Sigmoid colon (tissue), 7 donors: Measurements from ENCODE around the gene ZBTB24. TPM values are rescaled to one million over a fixed set of nuclear protein-coding genes. Genes with fewer than 3 reads are reported as not detected.
"Not testable (repeated sequence)": the region's sequence is repeated elsewhere in the genome, so short reads cannot be mapped to it uniquely, and the experiment has no call there.

Source experiments
- DNase-seq: peaks from one replicate; pipeline ENCODE4 v3.0.0-alpha.2; 2019
- H3K27ac ChIP-seq, 4 donors: fragments of 200-600 bp; sonication (generic); one replicate each; pipeline ENCODE4 v1.5.1; 2016 to 2019; ENCODE audit warnings: mild to moderate bottlenecking in 1 of 4
- H3K27me3 ChIP-seq, 3 donors: fragments of 200-600 bp; sonication (generic); one replicate each; pipeline ENCODE4 v1.5.1; 2019; ENCODE audit warnings: mild to moderate bottlenecking in 1 of 3
- H3K36me3 ChIP-seq, 4 donors: fragments of 200-600 bp; sonication (generic); one replicate each; pipeline ENCODE4 v1.5.1; 2016 to 2019
- H3K4me1 ChIP-seq, 4 donors: fragments of 200-600 bp; sonication (generic); one replicate each; pipeline ENCODE4 v1.5.1; 2017 to 2019
- H3K4me3 ChIP-seq, 4 donors: fragments of 200-600 bp; sonication (generic); one replicate each; pipeline ENCODE4 v1.5.1; 2017 to 2019; ENCODE audit warnings: mild to moderate bottlenecking in 2 of 4, moderate library complexity in 1 of 4
- H3K9me3 ChIP-seq, 4 donors: fragments of 200-600 bp in 3 of 4; sonication (generic) in 3 of 4; one replicate each; pipeline versions ENCODE4 v1.5.1 to v1.6.1; 2013 to 2019
- EP300 ChIP-seq, 4 donors: sonication (generic); formaldehyde crosslinking; IDR thresholded peaks; one replicate each; pipeline ENCODE4 v1.6.1; 2017; ENCODE audit warnings: antibody characterized with exemption in 4 of 4
- POLR2A ChIP-seq, 2 donors: fragments of 450-650 bp; IDR thresholded peaks; one replicate each; pipeline ENCODE4 v1.6.1; 2016; ENCODE audit warnings: antibody characterized with exemption in 2 of 2, mild to moderate bottlenecking in 2 of 2, moderate library complexity in 2 of 2
- POLR2AphosphoS5 ChIP-seq, 4 donors: sonication (generic); formaldehyde crosslinking; IDR thresholded peaks; one replicate each; pipeline ENCODE4 v1.6.1; 2017; ENCODE audit warnings: antibody characterized with exemption in 4 of 4
- WGBS, 2 donors: extraction: QIAGEN DNeasy Blood & Tissue Kit; methylation state at CpG; one replicate each; pipeline ENCODE4 v1.1.7; 2013; 5-methylcytosine and 5-hydroxymethylcytosine counted together
- intact Hi-C: fragments of 100-400 bp; cut with DNase I; formaldehyde crosslinking; loops from one replicate; pipeline ENCODE4 v1.15.1; 2023
- polyA plus RNA-seq, 3 donors: library from polyadenylated mRNA; stranded (reverse); fragments of 200-250 nt; gene quantifications; one replicate each; pipeline ENCODE4 v1.2.3, GENCODE V29; 2013
- total RNA-seq, 4 donors: library from RNA; depleted of rRNA; stranded (reverse); fragments of >200 nt; gene quantifications; one replicate each; pipeline ENCODE4 v1.1.0, GENCODE V29; 2016
- TF ChIP-seq, protein P1 (sequence below), 4 experiments: fragments of 450-650 bp in 3 of 4; fragments of 200-600 bp in 1 of 4; IDR thresholded peaks; one replicate each; pipeline ENCODE4 v1.5.1; 2016 to 2019; ENCODE audit warnings: antibody characterized with exemption in 4 of 4, mild to moderate bottlenecking in 3 of 4, moderate library complexity in 2 of 4
- donor health status: healthy with polysubstance abuse.
- donor health status: Bipolar disorder and iron deficiency.
- donor health status: healthy.

ZBTB24 gene
- total and polyA plus RNA-seq, 7 donors, result 2.1 to 8.2 (median 5.1) TPM

DNA sequence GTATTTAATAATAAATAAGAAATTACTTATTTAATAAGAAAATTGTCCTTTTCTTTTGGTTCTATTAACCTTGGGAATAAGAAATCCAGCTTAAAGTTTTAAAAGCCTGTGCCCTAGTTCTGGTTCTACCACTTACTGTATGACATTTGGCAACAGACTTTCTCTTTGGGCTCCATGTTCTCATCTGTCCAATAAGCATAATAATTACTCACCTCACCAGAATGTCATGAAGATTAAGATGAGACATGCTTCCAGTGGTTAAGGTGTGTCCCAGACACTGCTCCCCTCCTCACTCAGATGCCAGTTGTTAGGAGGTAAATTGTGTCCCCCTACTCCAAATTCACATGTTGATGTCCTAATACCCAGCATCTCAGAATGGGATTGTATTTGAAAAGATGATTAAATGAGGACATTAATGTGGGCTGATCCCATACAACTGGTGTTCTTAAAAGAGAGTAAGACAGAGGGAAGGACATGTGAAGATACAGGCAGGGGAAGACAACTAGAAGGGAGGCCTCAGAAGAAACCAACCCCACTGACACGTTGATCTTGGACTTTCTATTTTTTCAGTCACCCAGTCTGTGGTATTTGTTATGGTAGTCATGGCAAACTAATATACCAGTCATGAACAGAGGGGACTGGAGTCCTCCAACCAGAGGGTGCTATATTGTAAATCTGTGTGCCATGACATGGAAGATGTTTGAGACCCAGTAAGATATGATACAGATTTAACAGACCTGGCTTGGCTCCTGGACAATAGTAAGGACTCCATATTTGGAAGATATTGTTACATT lies 21.1 kb downstream of the ZBTB24 start:
- TF ChIP-seq POLR2AphosphoS5 (IDR thresholded peaks at IDR 0.05), result no peak
- TF ChIP-seq, protein P1, sequence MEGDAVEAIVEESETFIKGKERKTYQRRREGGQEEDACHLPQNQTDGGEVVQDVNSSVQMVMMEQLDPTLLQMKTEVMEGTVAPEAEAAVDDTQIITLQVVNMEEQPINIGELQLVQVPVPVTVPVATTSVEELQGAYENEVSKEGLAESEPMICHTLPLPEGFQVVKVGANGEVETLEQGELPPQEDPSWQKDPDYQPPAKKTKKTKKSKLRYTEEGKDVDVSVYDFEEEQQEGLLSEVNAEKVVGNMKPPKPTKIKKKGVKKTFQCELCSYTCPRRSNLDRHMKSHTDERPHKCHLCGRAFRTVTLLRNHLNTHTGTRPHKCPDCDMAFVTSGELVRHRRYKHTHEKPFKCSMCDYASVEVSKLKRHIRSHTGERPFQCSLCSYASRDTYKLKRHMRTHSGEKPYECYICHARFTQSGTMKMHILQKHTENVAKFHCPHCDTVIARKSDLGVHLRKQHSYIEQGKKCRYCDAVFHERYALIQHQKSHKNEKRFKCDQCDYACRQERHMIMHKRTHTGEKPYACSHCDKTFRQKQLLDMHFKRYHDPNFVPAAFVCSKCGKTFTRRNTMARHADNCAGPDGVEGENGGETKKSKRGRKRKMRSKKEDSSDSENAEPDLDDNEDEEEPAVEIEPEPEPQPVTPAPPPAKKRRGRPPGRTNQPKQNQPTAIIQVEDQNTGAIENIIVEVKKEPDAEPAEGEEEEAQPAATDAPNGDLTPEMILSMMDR (IDR thresholded peaks at IDR 0.05), result no peak
- no peaks in the 10 kb centered on the region for H3K9me3 ChIP-seq
- no peaks in the 10 kb centered on the region for H3K27me3 ChIP-seq
- WGBS, 2 donors, result 80 to 82% methylated on average over 1 of the region's 1 CpG
- intact Hi-C loops, result no loop called here
- no peak overlapping the region for H3K27ac ChIP-seq
- H3K4me3 ChIP-seq, result no peak overlapping the region
- no peak for DNase-seq
- peaks cover 6 to 57% (median 15%) of the 10 kb centered on the region in 4 donors for H3K36me3 ChIP-seq
- peaks cover 0 to under 1% (median 0%) of the 10 kb centered on the region in 4 donors for H3K4me1 ChIP-seq

DNA sequence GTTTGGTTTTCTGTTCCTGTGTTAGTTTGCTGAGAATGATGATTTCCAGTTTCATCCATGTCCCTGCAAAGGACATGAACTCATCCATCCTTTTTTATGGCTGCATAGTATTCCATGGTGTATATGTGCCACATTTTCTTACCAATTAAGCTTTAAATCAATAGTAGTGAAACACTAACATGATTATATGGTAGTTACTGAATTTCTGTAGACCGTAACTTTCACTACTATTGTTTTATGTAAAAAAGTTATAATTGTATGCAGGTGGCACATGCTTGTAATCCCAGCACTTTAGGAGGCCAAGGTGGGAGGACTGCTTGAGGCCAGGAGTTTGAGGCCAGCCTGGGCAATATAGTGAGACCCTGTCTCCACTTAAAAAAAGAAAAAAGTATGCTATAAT lies 21.8 kb downstream of the ZBTB24 start:
- H3K27ac ChIP-seq, H3K4me3 ChIP-seq, H3K4me1 ChIP-seq, H3K9me3 ChIP-seq, H3K27me3 ChIP-seq, DNase-seq, intact Hi-C loops: not testable (repeated sequence)
- peaks cover 6 to 50% (median 12%) of the 10 kb centered on the region in 4 donors for H3K36me3 ChIP-seq
- WGBS, 2 donors, result 97 to 99% methylated on average over 1 of the region's 1 CpG

DNA sequence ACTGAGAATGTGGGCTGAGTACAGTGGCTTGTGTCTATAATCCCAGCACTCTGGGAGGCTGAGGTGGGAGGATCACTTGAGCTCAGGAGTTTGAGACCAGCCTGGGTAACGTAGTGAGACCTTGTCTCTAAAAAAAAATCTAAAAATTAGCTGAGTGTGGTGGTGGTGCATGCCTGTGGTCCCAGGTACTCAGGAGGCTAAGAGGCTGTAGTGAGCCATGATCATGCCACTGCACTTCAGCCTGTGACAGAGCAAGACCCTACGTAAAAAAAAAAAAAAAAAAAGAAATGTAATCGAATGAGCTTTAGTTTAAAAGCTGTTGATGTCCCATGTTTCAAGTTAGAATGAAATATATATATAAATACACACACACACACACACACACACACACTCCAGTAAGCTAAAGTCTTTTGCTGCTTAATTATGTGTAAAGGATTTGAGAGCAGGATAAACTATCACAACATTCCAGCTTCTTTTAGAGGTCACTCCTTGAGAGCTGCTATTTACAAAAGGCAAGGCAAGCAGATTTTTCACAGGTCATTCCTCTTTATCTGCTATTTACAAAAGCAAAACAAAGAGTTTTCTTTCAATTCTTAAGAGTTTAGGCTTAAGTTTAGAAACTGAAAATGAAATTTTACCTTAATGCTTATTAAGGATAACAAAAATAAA lies 22.7 kb downstream of the ZBTB24 start:
- intact Hi-C loops, result no loop called here
- 80 to 82% methylated on average over 3 of the region's 3 CpGs for WGBS, 2 donors
- no peak for DNase-seq
- Histone ChIP-seq H3K27me3 (no peaks in the 10 kb centered on the region), H3K4me3 (no peak overlapping the region), H3K27ac (no peak overlapping the region), H3K9me3 (no peaks in the 10 kb centered on the region), H3K4me1 (peaks cover 0 to 16% (median 9%) of the 10 kb centered on the region in 4 donors), H3K36me3 (peaks cover 0 to 41% (median 5%) of the 10 kb centered on the region in 4 donors)
- TF ChIP-seq POLR2AphosphoS5 (IDR thresholded peaks at IDR 0.05) (no peak), EP300 (IDR thresholded peaks at IDR 0.05) (no peak), POLR2A (IDR thresholded peaks at IDR 0.05) (no peak)
- TF ChIP-seq, protein P1 (IDR thresholded peaks at IDR 0.05), result no peak

DNA sequence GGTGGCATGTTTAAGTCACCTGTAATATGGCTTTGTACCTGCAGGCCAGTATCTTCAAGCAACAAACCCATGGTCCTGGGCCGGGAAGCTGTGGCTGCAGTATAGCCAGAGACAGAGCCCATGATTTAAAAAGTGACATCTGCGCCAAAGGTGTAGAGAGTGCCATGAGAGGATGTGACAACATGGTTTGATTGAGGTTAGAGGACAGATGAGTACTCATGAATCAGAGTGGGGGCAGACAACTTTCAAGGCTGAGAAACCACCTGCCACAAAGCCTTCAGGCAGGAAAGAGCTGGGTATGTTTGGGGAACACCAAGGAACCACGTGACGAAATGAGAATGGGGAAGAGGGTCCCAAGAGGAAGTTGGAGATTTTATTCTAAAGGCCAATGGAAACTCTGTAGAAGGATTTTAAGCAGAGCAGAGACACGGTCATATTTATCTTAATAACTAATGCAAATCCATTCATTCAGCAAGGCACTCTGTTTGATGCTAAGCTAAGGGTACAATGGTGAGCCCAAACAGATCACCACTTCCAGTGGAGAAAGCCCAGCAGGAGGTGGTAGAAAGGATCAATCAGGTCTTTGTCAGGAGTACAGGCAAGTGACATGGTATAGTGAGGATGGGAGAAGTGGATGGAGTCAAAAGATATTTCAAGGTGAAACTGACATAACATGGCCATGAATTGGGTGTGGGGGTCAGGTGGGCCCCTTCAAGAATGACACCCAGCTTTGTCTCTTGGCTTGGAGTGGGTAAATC lies 24.1 kb downstream of the ZBTB24 start:
- peaks cover 0 to 29% (median 21%) of the 10 kb centered on the region in 4 donors for H3K4me1 ChIP-seq
- H3K4me3 ChIP-seq, result no peak overlapping the region
- intact Hi-C loops, result no loop called here
- no peaks in the 10 kb centered on the region for H3K9me3 ChIP-seq
- H3K36me3 ChIP-seq, result peaks cover 0 to 27% (median 2%) of the 10 kb centered on the region in 4 donors
- TF ChIP-seq, protein P1 (IDR thresholded peaks at IDR 0.05), result no peak
- TF ChIP-seq EP300 (IDR thresholded peaks at IDR 0.05) (no peak), POLR2AphosphoS5 (IDR thresholded peaks at IDR 0.05) (no peak), POLR2A (IDR thresholded peaks at IDR 0.05) (no peak)
- H3K27me3 ChIP-seq, result no peaks in the 10 kb centered on the region
- H3K27ac ChIP-seq, result no peak overlapping the region
- DNase-seq, result peak; percentile 37
- WGBS, 2 donors, result 50 to 84% methylated on average over 5 of the region's 5 CpGs

DNA sequence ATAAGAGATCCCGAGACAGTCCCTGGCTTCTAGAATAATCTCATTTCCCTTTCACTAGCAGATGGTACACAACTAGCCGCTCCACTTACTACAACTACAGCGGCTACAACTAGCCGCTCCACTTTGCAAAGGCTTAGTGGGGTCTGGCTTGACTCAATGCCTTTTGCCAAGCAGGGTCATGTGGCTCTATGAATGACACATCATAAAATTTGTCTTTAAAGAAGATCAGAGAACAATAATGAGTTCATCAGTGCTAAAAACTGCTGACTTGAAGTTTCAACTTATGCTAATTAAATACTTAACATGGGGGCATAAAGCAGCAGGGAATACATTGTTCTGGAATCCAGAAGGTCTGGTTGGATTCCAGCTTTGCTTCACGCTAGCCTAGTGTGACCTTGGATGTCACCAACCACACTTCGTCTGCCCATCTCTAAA lies 25.4 kb downstream of the ZBTB24 start:
- peaks cover 0 to 32% (median 22%) of the 10 kb centered on the region in 4 donors for H3K4me1 ChIP-seq
- peaks cover 0 to 19% (median 2%) of the 10 kb centered on the region in 4 donors for H3K36me3 ChIP-seq
- H3K4me3 ChIP-seq, result no peak overlapping the region
- TF ChIP-seq, protein P1 (IDR thresholded peaks at IDR 0.05), result no peak
- TF ChIP-seq POLR2AphosphoS5 (IDR thresholded peaks at IDR 0.05) (no peak), POLR2A (IDR thresholded peaks at IDR 0.05) (no peak), EP300 (IDR thresholded peaks at IDR 0.05) (no peak)
- H3K27me3 ChIP-seq, result no peaks in the 10 kb centered on the region
- DNase-seq, result no peak
- WGBS, 2 donors, result 68 to 82% methylated on average over 6 of the region's 6 CpGs
- intact Hi-C loops, result no loop called here
- no peaks in the 10 kb centered on the region for H3K9me3 ChIP-seq
- H3K27ac ChIP-seq, result peak overlapping the region in 1 of 4 donors; percentile 12
